Measurements from ENCODE around the gene ARL2. TPM values are rescaled to one million over a fixed set of nuclear protein-coding genes. Genes with fewer than 3 reads are reported as not detected.

ARL2 gene
- polyA plus RNA-seq, 1 of the 3 experiments (the other 2 are of a cell fraction) = 252 TPM

DNA sequence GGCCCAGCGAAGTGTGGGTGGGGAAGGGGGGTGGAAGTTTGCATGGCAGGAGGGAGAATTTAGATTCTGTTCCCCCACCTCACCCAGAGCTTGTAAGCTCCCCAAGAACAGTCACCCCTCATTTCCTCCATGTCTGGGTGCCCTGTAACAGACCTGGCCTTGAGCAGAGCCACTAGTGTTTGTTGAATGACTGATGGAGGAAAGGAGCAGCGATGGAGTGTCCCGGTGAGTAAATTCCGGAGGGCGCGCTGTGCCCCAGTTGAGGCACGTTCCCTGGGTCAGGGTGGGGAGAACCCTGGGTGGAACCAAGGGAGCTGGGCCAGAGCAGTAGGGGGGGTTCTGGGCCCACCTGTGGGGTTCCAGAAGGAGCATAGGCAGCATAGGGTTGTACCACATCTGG is 43.6 kb downstream of the ARL2 start:
- Histone ChIP-seq H3K4me2 (no peak overlapping the region), H3K9me3 (no peaks in the 10 kb centered on the region), H3K4me1 (ENCODE audit: control insufficient read depth in 1 of 2, insufficient read depth in 2 of 2, low read depth in 1 of 2, low read length in 1 of 2) (no peaks in the 10 kb centered on the region), H3K36me3 (replicated peaks in 1 of 2; ENCODE audit: control insufficient read depth in 1 of 2, insufficient read depth in 2 of 2, low read length in 1 of 2) (no peaks in the 10 kb centered on the region), H3K79me2 (ENCODE audit: insufficient read depth) (no peaks in the 10 kb centered on the region), H3K27me3 (ENCODE audit: insufficient read depth) (no peaks in the 10 kb centered on the region), H2AFZ (ENCODE audit: low read depth) (no peak overlapping the region), H3F3A (replicated peaks; ENCODE audit: insufficient read depth) (peaks cover 3% of the 10 kb centered on the region), H4K20me1 (ENCODE audit: insufficient read depth) (no peaks in the 10 kb centered on the region), H3K9ac (no peak overlapping the region), H3K27ac (ENCODE audit: low read depth in 2 of 2, low read length in 1 of 2) (no peak overlapping the region), H3K9me2 (no peaks in the 10 kb centered on the region), H3K4me3 (ENCODE audit: low read depth in 2 of 2, low read length in 1 of 2) (no peak overlapping the region)
- ChIA-PET CTCF (interaction anchor here (1.1 to 1.3 kb wide), 2 partner anchors 18 to 43 kb away, joined by 3 to 6 read pairs; partner anchors contain the start of gene ARL2), POLR2A (no interaction called here)
- WGBS (ENCODE audit: low lambda C conversion rate) = 85% methylated on average over 7 of the region's 7 CpGs
- TF ChIP-seq ELF1 (IDR thresholded peaks at IDR 0.05) (no peak), RCOR1 (IDR thresholded peaks at IDR 0.05; ENCODE audit: low read length) (no peak), JUND (IDR thresholded peaks at IDR 0.05) (no peak), RAD21 (IDR thresholded peaks at IDR 0.05; ENCODE audit: low read length) (no peak), EZH2phosphoT487 (IDR thresholded peaks at IDR 0.05; ENCODE audit: borderline replicate concordance, low read depth) (no peak), EP300 (IDR thresholded peaks at IDR 0.05; ENCODE audit: borderline replicate concordance in 1 of 2, low read depth in 1 of 2, low read length in 1 of 2) (no peak), TAF1 (IDR thresholded peaks at IDR 0.05; ENCODE audit: borderline replicate concordance, low read depth, low read length) (no peak), YY1 (IDR thresholded peaks at IDR 0.05; ENCODE audit: low read depth) (no peak), FOXM1 (IDR thresholded peaks at IDR 0.05; ENCODE audit: low read depth) (no peak), RXRA (IDR thresholded peaks at IDR 0.05; ENCODE audit: borderline replicate concordance, low read depth) (no peak), GABPA (IDR thresholded peaks at IDR 0.05; ENCODE audit: low read depth) (no peak), NRF1 (IDR thresholded peaks at IDR 0.05; ENCODE audit: low read depth, low read length) (no peak)
- TF ChIP-seq, protein P1, sequence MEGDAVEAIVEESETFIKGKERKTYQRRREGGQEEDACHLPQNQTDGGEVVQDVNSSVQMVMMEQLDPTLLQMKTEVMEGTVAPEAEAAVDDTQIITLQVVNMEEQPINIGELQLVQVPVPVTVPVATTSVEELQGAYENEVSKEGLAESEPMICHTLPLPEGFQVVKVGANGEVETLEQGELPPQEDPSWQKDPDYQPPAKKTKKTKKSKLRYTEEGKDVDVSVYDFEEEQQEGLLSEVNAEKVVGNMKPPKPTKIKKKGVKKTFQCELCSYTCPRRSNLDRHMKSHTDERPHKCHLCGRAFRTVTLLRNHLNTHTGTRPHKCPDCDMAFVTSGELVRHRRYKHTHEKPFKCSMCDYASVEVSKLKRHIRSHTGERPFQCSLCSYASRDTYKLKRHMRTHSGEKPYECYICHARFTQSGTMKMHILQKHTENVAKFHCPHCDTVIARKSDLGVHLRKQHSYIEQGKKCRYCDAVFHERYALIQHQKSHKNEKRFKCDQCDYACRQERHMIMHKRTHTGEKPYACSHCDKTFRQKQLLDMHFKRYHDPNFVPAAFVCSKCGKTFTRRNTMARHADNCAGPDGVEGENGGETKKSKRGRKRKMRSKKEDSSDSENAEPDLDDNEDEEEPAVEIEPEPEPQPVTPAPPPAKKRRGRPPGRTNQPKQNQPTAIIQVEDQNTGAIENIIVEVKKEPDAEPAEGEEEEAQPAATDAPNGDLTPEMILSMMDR (IDR thresholded peaks at IDR 0.05) = no peak
- no peak for DNase-seq

DNA sequence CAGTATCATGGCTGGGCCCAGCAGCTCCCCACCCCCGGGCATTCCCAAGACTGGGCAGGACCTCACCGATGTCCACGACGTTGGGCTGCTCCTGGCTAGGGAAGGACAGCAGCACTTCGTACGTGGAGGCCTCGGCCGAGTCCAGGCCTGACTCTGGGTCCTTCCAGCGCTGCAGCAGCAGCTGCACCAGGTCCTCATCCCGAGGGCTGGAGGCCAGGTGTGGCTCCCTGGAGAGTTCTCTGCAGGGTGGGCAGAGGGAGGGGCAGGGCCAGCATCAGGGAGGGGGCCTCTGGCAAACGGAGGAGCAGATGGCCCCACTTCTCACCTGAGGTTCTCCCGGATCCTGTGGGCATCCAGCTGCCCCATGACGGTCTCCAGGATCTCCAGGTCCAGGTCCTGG is 44.1 kb downstream of the ARL2 start:
- ChIA-PET CTCF (interaction anchor here (1.1 kb wide), 1 partner anchor 44 kb away, joined by 6 read pairs; the partner anchor contains the start of gene ARL2), POLR2A (no interaction called here)
- H3K36me3 ChIP-seq (replicated peaks in 1 of 2; ENCODE audit: control insufficient read depth in 1 of 2, insufficient read depth in 2 of 2, low read length in 1 of 2) = no peaks in the 10 kb centered on the region
- H3K27ac ChIP-seq (ENCODE audit: low read depth in 2 of 2, low read length in 1 of 2) = no peak overlapping the region
- no peaks in the 10 kb centered on the region for H4K20me1 ChIP-seq (ENCODE audit: insufficient read depth)
- H3K4me2 ChIP-seq = no peak overlapping the region
- peaks cover 3% of the 10 kb centered on the region for H3F3A ChIP-seq (replicated peaks; ENCODE audit: insufficient read depth)
- H3K4me1 ChIP-seq (ENCODE audit: control insufficient read depth in 1 of 2, insufficient read depth in 2 of 2, low read depth in 1 of 2, low read length in 1 of 2) = no peaks in the 10 kb centered on the region
- 89% methylated on average over 3 of the region's 13 CpGs for WGBS (ENCODE audit: low lambda C conversion rate)
- no peak for DNase-seq
- H2AFZ ChIP-seq (ENCODE audit: low read depth) = no peak overlapping the region
- H3K4me3 ChIP-seq (ENCODE audit: low read depth in 2 of 2, low read length in 1 of 2) = no peak overlapping the region
- no peaks in the 10 kb centered on the region for H3K27me3 ChIP-seq (ENCODE audit: insufficient read depth)
- no peaks in the 10 kb centered on the region for H3K79me2 ChIP-seq (ENCODE audit: insufficient read depth)
- TF ChIP-seq, protein P2, sequence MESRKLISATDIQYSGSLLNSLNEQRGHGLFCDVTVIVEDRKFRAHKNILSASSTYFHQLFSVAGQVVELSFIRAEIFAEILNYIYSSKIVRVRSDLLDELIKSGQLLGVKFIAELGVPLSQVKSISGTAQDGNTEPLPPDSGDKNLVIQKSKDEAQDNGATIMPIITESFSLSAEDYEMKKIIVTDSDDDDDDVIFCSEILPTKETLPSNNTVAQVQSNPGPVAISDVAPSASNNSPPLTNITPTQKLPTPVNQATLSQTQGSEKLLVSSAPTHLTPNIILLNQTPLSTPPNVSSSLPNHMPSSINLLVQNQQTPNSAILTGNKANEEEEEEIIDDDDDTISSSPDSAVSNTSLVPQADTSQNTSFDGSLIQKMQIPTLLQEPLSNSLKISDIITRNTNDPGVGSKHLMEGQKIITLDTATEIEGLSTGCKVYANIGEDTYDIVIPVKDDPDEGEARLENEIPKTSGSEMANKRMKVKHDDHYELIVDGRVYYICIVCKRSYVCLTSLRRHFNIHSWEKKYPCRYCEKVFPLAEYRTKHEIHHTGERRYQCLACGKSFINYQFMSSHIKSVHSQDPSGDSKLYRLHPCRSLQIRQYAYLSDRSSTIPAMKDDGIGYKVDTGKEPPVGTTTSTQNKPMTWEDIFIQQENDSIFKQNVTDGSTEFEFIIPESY (IDR thresholded peaks at IDR 0.05; ENCODE audit: borderline replicate concordance, low read depth) = no peak
- TF ChIP-seq SMC3 (IDR thresholded peaks at IDR 0.05; ENCODE audit: low read depth, low read length) (no peak), TEAD4 (IDR thresholded peaks at IDR 0.05; ENCODE audit: borderline replicate concordance, insufficient read depth) (no peak), MEF2A (IDR thresholded peaks at IDR 0.05; ENCODE audit: borderline replicate concordance, low read depth) (no peak), RCOR1 (IDR thresholded peaks at IDR 0.05; ENCODE audit: low read length) (no peak), FOSL2 (IDR thresholded peaks at IDR 0.05; ENCODE audit: borderline replicate concordance, low read depth) (no peak), TAF1 (IDR thresholded peaks at IDR 0.05; ENCODE audit: borderline replicate concordance, low read depth, low read length) (no peak), JUND (IDR thresholded peaks at IDR 0.05) (no peak), CHD2 (IDR thresholded peaks at IDR 0.05; ENCODE audit: low read length, partially characterized antibody) (no peak), EZH2phosphoT487 (IDR thresholded peaks at IDR 0.05; ENCODE audit: borderline replicate concordance, low read depth) (no peak), GATA2 (CRISPR knock-in tag; IDR thresholded peaks at IDR 0.05) (no peak)
- TF ChIP-seq, protein P1 (IDR thresholded peaks at IDR 0.05) = no peak
- H3K9me2 ChIP-seq = no peaks in the 10 kb centered on the region
- no peaks in the 10 kb centered on the region for H3K9me3 ChIP-seq
- H3K9ac ChIP-seq = no peak overlapping the region
